CD4-positive, alpha-beta memory T cell (primary cell): ENCODE data around the gene CYP2A7. TPM values are rescaled to one million over a fixed set of nuclear protein-coding genes. Genes with fewer than 3 reads are reported as not detected.
"Not testable (repeated sequence)": the region's sequence is repeated elsewhere in the genome, so short reads cannot be mapped to it uniquely, and the experiment has no call there.

ENCODE experiments used
- CTCF ChIA-PET: fragments of 350-600 bp; sonication (Branson Sonifier 250); formaldehyde crosslinking; loops from one replicate; lab custom pipeline; 2021; ENCODE audit warnings: inconsistent platforms; ENCODE audit not compliant: partially characterized antibody; lab: Charles Lee
- POLR2A ChIA-PET: fragments of 350-600 bp; sonication (Branson Sonifier 250); formaldehyde crosslinking; loops from one replicate; lab custom pipeline; 2021; ENCODE audit not compliant: partially characterized antibody; lab: Charles Lee
- DNase-seq, 5 donors: peaks; one replicate each; pipeline versions ENCODE4 v3.0.0 to v3.0.0-alpha.2; 2020 to 2022; ENCODE audit warnings: mixed read lengths in 1 of 5
- H3K27ac ChIP-seq: one replicate; pipeline ENCODE4 v1.7.0; 2013; ENCODE audit warnings: low read depth, low read length
- H3K27me3 ChIP-seq: 2 replicates; pipeline ENCODE4 v1.7.0; 2013; ENCODE audit warnings: mild to moderate bottlenecking, low read length, moderate library complexity; ENCODE audit not compliant: insufficient read depth
- H3K36me3 ChIP-seq: 2 replicates; pipeline ENCODE4 v1.7.0; 2013; ENCODE audit warnings: mild to moderate bottlenecking, low read length, moderate library complexity; ENCODE audit not compliant: insufficient read depth
- H3K4me1 ChIP-seq: 2 replicates; pipeline ENCODE4 v1.7.0; 2013; ENCODE audit warnings: mild to moderate bottlenecking, low read length, moderate library complexity; ENCODE audit not compliant: insufficient read depth
- H3K4me3 ChIP-seq, 2 donors: one replicate each; pipeline ENCODE4 v1.7.0; 2013; ENCODE audit warnings: low read length in 2 of 2, mild to moderate bottlenecking in 1 of 2
- H3K9me3 ChIP-seq, 2 donors: one replicate each; pipeline ENCODE4 v1.7.0; 2013; ENCODE audit warnings: low read length in 2 of 2, control low read depth in 1 of 2; ENCODE audit not compliant: control insufficient read depth in 1 of 2
- H3K27ac Mint-ChIP-seq, 7 donors: one replicate each; pipeline ENCODE4 v1.8.0; 2020 to 2021; ENCODE audit warnings: mixed read lengths in 7 of 7, mild to moderate bottlenecking in 6 of 7, inconsistent platforms in 3 of 7, moderate library complexity in 3 of 7
- H3K27me3 Mint-ChIP-seq, 2 donors: one replicate each; pipeline ENCODE4 v1.8.0; 2020 to 2021; ENCODE audit warnings: mixed read lengths in 2 of 2
- H3K36me3 Mint-ChIP-seq, 2 donors: one replicate each; pipeline ENCODE4 v1.8.0; 2020 to 2021; ENCODE audit warnings: mixed read lengths in 2 of 2, inconsistent platforms in 1 of 2, mild to moderate bottlenecking in 1 of 2
- H3K4me1 Mint-ChIP-seq, 4 donors: one replicate each; pipeline ENCODE4 v1.8.0; 2020 to 2021; ENCODE audit warnings: mixed read lengths in 4 of 4, mild to moderate bottlenecking in 1 of 4
- H3K4me3 Mint-ChIP-seq, 8 donors: one replicate each; pipeline ENCODE4 v1.8.0; 2020 to 2021; ENCODE audit warnings: mixed read lengths in 8 of 8, mild to moderate bottlenecking in 7 of 8, moderate library complexity in 6 of 8, inconsistent platforms in 3 of 8
- H3K9me3 Mint-ChIP-seq, 8 donors: one replicate each; pipeline ENCODE4 v1.8.0; 2020 to 2021; ENCODE audit warnings: mixed read lengths in 8 of 8, mild to moderate bottlenecking in 5 of 8, inconsistent platforms in 3 of 8, moderate library complexity in 1 of 8
- intact Hi-C: fragments of 100-400 bp; cut with micrococcal nuclease; formaldehyde crosslinking; loops from one replicate; pipeline ENCODE4 v1.15.1; 2023
- polyA plus RNA-seq, 2 donors: library from polyadenylated mRNA; unstranded; fragments of 300-500 nt; fragmentation: Illumina TruSeq; gene quantifications; one replicate each; pipeline ENCODE4 v1.2.3, GENCODE V29; 2021
- total RNA-seq, 2 experiments: library from RNA; stranded (reverse); gene quantifications; one replicate each; pipeline ENCODE4 v1.2.3, GENCODE V29; 2021

The CYP2A7 gene
- total RNA-seq, result not detected
- not detected for polyA plus RNA-seq

GRCh38 chr19:40882062-40882461, at the start of gene CYP2A7:
CYP2A7 (minus strand) TSS chr19:40882231; CDS start chr19:40882210, 21 bp downstream.
- CTCF ChIA-PET, H3K4me1 Mint-ChIP-seq, H3K9me3 ChIP-seq, H3K4me1 ChIP-seq, H3K4me3 Mint-ChIP-seq, POLR2A ChIA-PET, H3K9me3 Mint-ChIP-seq, intact Hi-C loops, H3K27ac ChIP-seq, H3K4me3 ChIP-seq, H3K27me3 ChIP-seq, H3K36me3 Mint-ChIP-seq, DNase-seq, H3K36me3 ChIP-seq: not testable (repeated sequence)
- H3K27me3 Mint-ChIP-seq, result peaks cover 27% of the 10 kb centered on the region in 2 donors
- H3K27ac Mint-ChIP-seq, result peak within 1 kb of the TSS in 3 of 7 donors; percentile 9 to 66 (median 39)

GRCh38 chr19:40930799-40931198, 48.8 kb upstream of the CYP2A7 start:
- H3K4me1 Mint-ChIP-seq, DNase-seq, H3K27ac ChIP-seq, CTCF ChIA-PET, H3K36me3 ChIP-seq, H3K4me1 ChIP-seq, H3K36me3 Mint-ChIP-seq, H3K4me3 ChIP-seq, H3K27ac Mint-ChIP-seq, H3K27me3 ChIP-seq, H3K9me3 ChIP-seq, POLR2A ChIA-PET, H3K9me3 Mint-ChIP-seq, intact Hi-C loops, H3K4me3 Mint-ChIP-seq: not testable (repeated sequence)
- H3K27me3 Mint-ChIP-seq, result peaks cover 8 to 15% of the 10 kb centered on the region in 2 donors

- CTCF ChIA-PET, H3K4me1 Mint-ChIP-seq, H3K4me3 Mint-ChIP-seq, H3K27ac ChIP-seq, H3K36me3 ChIP-seq, intact Hi-C loops, H3K27me3 ChIP-seq, H3K36me3 Mint-ChIP-seq, H3K9me3 Mint-ChIP-seq, H3K4me1 ChIP-seq, H3K4me3 ChIP-seq, DNase-seq, H3K27ac Mint-ChIP-seq, H3K9me3 ChIP-seq, POLR2A ChIA-PET: not testable (repeated sequence)
- H3K27me3 Mint-ChIP-seq, result peaks cover 8 to 14% of the 10 kb centered on the region in 2 donors
These were observed 47.9 kb upstream of the CYP2A7 start for GRCh38 chr19:40929942-40930341.

- ChIA-PET POLR2A (no interaction called here), CTCF (no interaction called here)
- Histone ChIP-seq H3K27ac (no peak overlapping the region), H3K36me3 (no peaks in the 10 kb centered on the region), H3K27me3 (no peaks in the 10 kb centered on the region), H3K9me3 (no peaks in the 10 kb centered on the region), H3K4me1 (no peaks in the 10 kb centered on the region), H3K4me3 (no peak overlapping the region)
- H3K4me3 Mint-ChIP-seq, result no peak overlapping the region
- H3K27ac Mint-ChIP-seq, result no peak overlapping the region
- no peaks in the 10 kb centered on the region for H3K4me1 Mint-ChIP-seq
- H3K36me3 Mint-ChIP-seq, result no peaks in the 10 kb centered on the region
- H3K9me3 Mint-ChIP-seq, result peaks cover 0 to 3% (median 0%) of the 10 kb centered on the region in 8 donors
- H3K27me3 Mint-ChIP-seq, result peaks cover 10 to 14% of the 10 kb centered on the region in 2 donors
- no peak for DNase-seq
- intact Hi-C loops, result no loop called here
These were observed 46.8 kb upstream of the CYP2A7 start for GRCh38 chr19:40928850-40929249.

GRCh38 chr19:40927567-40927966, 45.5 kb upstream of the CYP2A7 start:
- POLR2A ChIA-PET, result no interaction called here
- H3K4me1 Mint-ChIP-seq, result no peaks in the 10 kb centered on the region
- H3K27me3 Mint-ChIP-seq, result peaks cover 10 to 13% of the 10 kb centered on the region in 2 donors

GRCh38 chr19:40926276-40926675, 44.2 kb upstream of the CYP2A7 start:
- H3K4me3 ChIP-seq, H3K36me3 Mint-ChIP-seq, CTCF ChIA-PET, H3K27me3 ChIP-seq, H3K27ac ChIP-seq, H3K9me3 ChIP-seq, H3K4me1 ChIP-seq, DNase-seq, POLR2A ChIA-PET, H3K4me3 Mint-ChIP-seq, intact Hi-C loops, H3K4me1 Mint-ChIP-seq, H3K27ac Mint-ChIP-seq, H3K36me3 ChIP-seq, H3K9me3 Mint-ChIP-seq: not testable (repeated sequence)
- H3K27me3 Mint-ChIP-seq, result peaks cover 6 to 11% of the 10 kb centered on the region in 2 donors

More at GRCh38 chr19:40927567-40927966, 45.5 kb upstream of the CYP2A7 start:
- peaks cover 0 to 3% (median 0%) of the 10 kb centered on the region in 8 donors for H3K9me3 Mint-ChIP-seq
- Histone ChIP-seq H3K4me3 (no peak overlapping the region), H3K9me3 (no peaks in the 10 kb centered on the region), H3K27me3 (no peaks in the 10 kb centered on the region), H3K27ac (no peak overlapping the region), H3K4me1 (no peaks in the 10 kb centered on the region), H3K36me3 (no peaks in the 10 kb centered on the region)
- intact Hi-C loops, result no loop called here
- no peaks in the 10 kb centered on the region for H3K36me3 Mint-ChIP-seq
- no peak overlapping the region for H3K4me3 Mint-ChIP-seq
- no peak overlapping the region for H3K27ac Mint-ChIP-seq
- no peak for DNase-seq
- CTCF ChIA-PET, result no interaction called here

- Histone ChIP-seq H3K4me3 (no peak overlapping the region), H3K36me3 (no peaks in the 10 kb centered on the region), H3K9me3 (peaks cover 0 to 10% of the 10 kb centered on the region in 2 donors), H3K27ac (no peak overlapping the region), H3K4me1 (no peaks in the 10 kb centered on the region), H3K27me3 (no peaks in the 10 kb centered on the region)
- Mint-ChIP-seq H3K4me1 (no peaks in the 10 kb centered on the region), H3K27ac (no peak overlapping the region), H3K36me3 (peaks cover 4 to 8% of the 10 kb centered on the region in 2 donors), H3K9me3 (peaks cover 0 to 23% (median 17%) of the 10 kb centered on the region in 8 donors), H3K4me3 (no peak overlapping the region), H3K27me3 (peaks cover 6 to 11% of the 10 kb centered on the region in 2 donors)
- intact Hi-C loops, result no loop called here
- DNase-seq, result no peak
- ChIA-PET CTCF (no interaction called here), POLR2A (no interaction called here)
These were observed 41.9 kb upstream of the CYP2A7 start for GRCh38 chr19:40923934-40924391.
